Cortex of kidney (tissue), 1 donor: ENCODE data around the gene GFAP.
A peak's percentile ranks its signal among the peaks of the same experiment; 100 is the strongest.

Source experiments
- DNase-seq: peaks from one replicate; lab custom pipeline; 2025; lab: John Stamatoyannopoulos, UW

GFAP gene

GRCh38 chr17:44899074-44899782, 16.1 kb downstream of the GFAP start, which contains the start of gene EFTUD2:
EFTUD2 (minus strand) TSS chr17:44899445; CDS start chr17:44894521, 4,924 bp downstream.
- DNase-seq = peak; percentile 73

GRCh38 chr17:44898768-44899073, 16.6 kb downstream of the GFAP start:
- no peak for DNase-seq

- DNase-seq = no peak
Measured at GRCh38 chr17:44894642-44895041, 20.7 kb downstream of the GFAP start.

- no peak for DNase-seq
Measured at GRCh38 chr17:44892250-44892649, 23.1 kb downstream of the GFAP start.

DNA sequence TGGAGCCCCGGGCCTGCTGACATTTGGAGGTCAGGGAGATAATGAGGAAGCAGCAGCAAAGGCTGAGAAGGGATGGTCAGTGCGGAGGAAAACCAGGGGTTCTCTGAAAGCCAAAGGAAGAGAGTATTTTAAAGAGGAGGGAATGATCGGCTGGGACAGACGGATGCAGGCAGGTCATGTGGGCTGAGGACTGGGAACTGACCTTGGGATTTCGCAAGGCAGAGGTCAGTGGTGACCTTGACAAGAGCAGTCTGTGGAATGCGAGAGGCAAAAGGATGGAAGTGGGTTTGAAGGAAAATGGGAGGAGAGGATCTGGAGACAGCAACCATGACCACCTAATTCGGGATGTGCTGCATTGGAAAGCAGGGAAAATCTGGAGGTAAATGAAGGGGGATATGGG, 26.3 kb downstream of the GFAP start:
- DNase-seq = no peak

DNA sequence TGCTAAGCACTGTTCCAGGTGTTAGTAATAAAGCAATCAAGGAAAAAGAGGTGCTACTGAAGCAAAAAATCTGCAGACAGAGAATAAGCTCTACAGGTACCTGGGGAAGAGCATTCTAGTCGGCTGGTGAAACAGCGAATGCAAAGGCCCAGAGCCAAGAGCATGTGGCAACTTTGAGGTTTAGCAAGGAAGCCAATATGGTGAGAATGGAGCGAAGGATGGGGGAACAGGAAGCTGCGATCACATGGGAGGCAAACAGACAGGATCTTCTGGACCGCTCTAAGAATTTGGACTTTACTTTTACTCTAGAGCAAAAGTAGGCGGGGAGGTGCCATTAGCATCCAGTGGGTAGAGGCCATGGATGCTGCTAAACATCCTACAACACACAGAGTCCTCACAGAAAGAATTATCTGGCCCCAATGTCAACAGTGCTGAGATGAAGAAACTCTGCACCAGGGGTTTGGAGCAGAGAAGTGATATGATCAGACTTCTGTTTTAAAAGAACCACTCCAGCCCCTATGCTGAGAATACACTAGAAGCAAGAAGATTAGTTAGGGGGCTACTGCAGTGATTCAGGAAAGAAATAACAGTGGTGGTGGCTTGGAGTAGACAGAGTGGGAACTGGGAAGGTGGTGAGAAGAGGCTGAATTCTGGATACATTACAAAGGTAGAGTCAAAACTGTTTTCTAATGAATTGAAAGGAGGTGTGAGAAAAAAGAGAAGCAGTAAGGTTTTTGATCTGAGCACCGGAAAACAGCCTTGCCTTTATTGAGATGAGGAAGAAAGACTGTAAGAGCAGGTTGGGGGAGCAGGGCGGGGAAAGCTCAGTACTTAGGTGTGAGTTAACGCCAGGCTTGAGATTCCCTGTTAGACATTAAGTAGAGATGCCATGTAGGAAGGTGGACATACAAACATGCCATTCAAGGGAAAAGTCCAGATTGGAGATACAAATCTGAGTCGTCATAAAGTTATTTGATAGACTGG, 27.0 kb downstream of the GFAP start:
- DNase-seq = no peak

DNA sequence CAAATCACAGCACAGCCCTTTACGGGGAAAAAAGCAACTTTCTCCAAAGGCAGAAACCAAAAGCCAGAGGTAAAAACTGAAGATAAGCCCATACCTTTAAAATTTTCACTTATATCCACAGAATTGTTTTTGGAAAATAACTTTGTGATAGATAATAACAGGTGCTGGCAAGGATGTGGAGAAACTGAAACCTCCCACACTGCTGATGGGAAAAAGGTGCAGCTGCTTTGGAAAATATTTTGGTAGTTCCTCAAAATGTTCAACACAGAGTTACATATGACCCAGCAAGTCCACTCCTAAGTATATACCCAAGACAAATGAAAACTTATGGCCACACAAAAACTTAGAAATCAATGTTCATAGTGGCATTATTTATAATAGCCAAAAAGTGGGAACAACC, 28.3 kb downstream of the GFAP start:
- no peak for DNase-seq

DNA sequence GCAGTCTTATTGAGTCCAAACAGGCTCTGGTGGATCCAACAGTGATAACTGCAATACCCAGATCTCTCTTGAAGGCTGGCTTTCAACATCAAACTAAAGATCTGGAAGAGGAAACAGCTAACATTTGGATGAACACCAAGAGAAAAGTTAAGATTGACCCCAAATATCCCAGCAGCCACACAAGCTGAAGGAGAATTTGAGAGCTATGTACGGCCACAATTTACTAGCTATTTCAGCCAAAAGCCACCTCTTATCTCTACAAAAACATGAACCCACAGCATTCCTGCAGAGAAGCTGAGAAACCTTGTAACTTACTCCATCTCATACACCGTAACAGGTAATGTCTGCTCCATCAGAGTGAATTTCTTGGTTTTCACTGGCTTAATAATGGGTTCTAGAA, 30.4 kb downstream of the GFAP start:
- no peak for DNase-seq

DNA sequence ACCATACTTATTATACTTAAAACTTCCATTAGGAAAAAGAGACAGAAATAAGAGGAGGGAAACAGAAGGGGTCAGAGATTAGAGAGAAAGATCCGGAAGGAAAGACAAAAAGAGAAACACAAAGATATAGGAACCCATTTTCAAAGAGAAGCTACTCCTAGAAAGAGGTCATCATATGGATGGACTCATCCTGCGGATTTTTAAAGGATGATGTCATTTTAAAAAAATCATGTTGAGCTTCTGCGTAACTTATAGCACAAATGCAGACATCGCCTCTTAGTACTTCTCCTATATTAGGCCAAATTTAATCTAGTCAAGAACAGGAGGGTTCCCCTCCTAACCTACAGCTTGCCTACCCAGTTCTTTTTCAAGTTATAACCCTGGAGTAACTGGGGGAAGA, 34.2 kb downstream of the GFAP start:
- no peak for DNase-seq

DNA sequence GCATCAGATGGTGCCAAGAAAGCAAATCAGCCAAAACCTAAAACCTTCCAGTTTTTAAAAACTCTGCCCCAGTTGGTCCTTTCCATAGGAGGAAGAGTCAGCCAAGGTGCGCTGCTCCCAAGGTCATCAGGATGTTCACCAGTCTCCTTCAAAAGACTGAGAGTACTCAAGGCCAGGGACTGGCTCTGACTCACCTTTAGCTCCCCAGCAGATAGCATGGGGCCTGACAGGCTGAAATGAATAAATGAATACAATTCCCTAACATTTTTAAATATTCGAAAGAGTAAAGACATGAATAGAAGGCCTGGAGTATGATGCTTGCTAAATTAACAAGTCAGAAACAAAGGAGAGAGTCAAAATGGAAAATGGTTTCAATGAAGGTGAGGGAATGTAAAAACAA, 35.2 kb downstream of the GFAP start:
- DNase-seq = no peak

- DNase-seq = no peak
Measured at GRCh38 chr17:44879376-44879775, 35.9 kb downstream of the GFAP start.

- no peak for DNase-seq
Measured at GRCh38 chr17:44878627-44879221, 36.6 kb downstream of the GFAP start.

GRCh38 chr17:44877121-44877520, 38.2 kb downstream of the GFAP start:
- DNase-seq = no peak

- no peak for DNase-seq
Measured at GRCh38 chr17:44875761-44876160, 39.5 kb downstream of the GFAP start.

DNA sequence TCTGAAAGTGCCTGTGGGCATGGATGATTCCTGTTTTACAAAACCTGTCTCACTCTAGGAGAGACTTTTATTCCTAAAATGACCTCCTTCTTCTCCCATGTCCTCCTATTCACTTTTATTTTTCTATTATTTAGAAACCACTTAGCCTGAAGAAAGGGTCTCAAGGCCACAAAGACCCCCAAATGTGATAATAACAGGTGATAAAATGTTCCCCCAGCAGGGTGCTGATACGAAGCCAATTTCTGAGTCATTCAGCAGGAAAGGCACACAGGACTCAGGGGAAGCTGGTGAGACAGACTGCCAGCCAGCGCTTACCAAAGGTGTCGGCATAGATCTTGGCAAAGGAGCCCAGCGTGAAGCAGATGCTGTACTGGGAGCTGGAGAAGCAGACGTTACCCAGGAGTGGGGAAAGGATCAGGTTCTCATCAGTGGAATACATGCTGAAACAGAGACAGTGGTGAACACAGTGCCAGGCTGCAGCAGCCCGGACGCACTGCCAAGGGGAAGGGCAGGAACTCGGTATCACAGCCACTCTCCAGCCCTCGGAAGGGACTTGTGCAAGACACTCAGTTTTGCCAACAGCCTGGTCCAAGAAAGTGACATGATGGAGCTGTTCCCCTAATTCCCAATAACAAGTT, 43.0 kb downstream of the GFAP start:
- DNase-seq = no peak

GRCh38 chr17:44871556-44871955, 43.7 kb downstream of the GFAP start:
- no peak for DNase-seq

- no peak for DNase-seq
Measured at GRCh38 chr17:44867841-44868240, 47.5 kb downstream of the GFAP start.

DNA sequence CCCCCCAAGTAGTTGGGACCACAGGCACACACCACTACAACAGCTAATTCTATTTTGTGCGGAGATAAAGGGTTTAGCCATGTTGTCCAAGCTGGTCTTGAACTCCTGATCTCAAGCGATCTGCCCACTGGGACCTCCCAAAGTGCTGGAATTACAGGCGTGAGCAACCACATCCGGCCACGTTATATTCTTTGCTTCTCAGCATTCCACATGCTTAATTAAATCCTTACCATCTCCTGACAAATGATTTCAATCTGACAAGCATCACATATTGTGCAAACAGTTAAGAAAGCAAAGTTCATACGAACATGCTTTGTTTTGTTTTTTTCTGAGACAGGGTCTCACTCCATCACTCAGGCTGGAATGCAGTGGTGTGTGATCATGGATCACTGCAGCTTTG, 49.4 kb downstream of the GFAP start:
- DNase-seq = no peak

DNA sequence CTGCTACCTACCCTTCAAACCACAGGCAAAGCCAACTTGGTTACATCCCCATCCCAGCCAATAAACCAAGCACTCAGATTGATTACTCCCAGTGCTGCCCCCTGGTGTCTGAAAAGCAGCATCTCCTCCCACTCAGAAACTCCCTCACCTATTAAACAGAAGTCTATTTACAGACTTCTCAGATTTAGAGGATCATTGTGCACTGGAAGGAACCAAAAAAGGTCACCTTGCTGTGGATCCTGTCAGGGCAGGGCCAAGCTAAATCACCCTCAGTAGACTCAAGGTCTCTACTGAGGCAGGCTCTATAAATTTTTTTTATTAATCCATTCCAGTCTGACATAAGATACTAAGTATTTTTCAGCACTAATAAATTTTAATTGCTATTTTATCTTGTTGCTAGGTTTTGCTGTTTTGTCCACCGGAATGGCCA, 50.1 kb downstream of the GFAP start:
- no peak for DNase-seq

- no peak for DNase-seq
Measured at GRCh38 chr17:44864831-44865230, 50.5 kb downstream of the GFAP start.

DNA sequence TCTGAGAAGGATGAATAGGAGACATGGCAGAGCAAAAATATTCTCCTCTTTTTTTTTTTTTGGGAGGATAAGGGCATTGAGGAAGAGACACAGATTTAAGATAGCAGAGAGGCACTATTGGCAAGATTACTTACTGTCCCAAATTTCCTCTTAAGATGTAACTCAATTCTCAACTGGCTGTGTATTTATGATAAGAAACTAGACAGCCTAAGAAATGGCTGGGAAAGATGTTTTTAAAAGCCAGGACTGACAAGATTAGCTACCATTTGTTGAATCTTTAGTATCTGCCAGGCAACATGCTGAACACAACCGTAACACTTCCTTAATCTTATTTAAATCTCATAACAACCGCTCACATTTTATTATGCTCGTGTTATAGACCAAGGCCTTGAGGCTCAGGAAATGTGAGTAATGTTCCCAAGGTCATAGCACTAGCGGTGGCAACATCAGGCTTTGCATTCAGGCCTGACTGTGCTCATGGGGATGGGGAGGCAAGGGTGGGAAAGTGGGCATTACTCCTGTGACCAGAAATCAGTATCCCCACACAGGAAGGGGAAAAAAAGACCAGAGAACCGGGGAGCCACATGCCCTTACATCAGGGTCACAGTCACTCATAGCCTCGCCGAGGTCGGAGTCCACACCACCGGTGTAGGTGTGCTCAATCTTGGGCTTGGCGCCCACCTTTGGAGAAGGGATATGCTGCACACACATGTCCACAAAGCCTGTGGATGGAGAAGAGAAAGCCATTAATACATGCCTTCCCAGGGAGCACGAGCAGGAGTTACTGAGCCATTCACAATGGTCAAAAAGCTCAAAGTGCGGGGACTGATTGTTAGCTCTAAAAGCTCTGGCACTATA, 52.0 kb downstream of the GFAP start:
- no peak for DNase-seq
